Endothelial cell of umbilical vein (primary cell): ENCODE results near the gene KIF25.

Experiments used
- CTCF ChIP-seq, 2 donors: IDR thresholded peaks; 1 replicate in 1 of 2; 2 replicates in 1 of 2; pipeline ENCODE4 v1.5.1; 2011; ENCODE audit warnings: low read length in 2 of 2, mild to moderate bottlenecking in 2 of 2, moderate library complexity in 2 of 2, control low read depth in 1 of 2, inconsistent platforms in 1 of 2, low read depth in 1 of 2; ENCODE audit not compliant: insufficient read depth in 1 of 2; ENCODE audit errors: extremely low read depth in 1 of 2
- EZH2 ChIP-seq: IDR thresholded peaks from 2 replicates; pipeline ENCODE4 v1.6.1; 2012; ENCODE audit warnings: borderline replicate concordance, low read depth, mild to moderate bottlenecking, moderate library complexity, low read length, inconsistent platforms; ENCODE audit not compliant: severe bottlenecking
- TF ChIP-seq, protein P1 (sequence below): IDR thresholded peaks from 2 replicates; pipeline ENCODE4 v1.6.1; 2011; ENCODE audit not compliant: insufficient read depth, insufficient read length

- TF ChIP-seq CTCF (IDR thresholded peaks at IDR 0.05; ENCODE audit: extremely low read depth in 1 of 2, insufficient read depth in 1 of 2, low read depth in 1 of 2, low read length in 2 of 2) (no peak), EZH2 (no peak)
- TF ChIP-seq, protein P1, sequence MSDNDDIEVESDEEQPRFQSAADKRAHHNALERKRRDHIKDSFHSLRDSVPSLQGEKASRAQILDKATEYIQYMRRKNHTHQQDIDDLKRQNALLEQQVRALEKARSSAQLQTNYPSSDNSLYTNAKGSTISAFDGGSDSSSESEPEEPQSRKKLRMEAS: no peak
Observed at GRCh38 chr6:168081858-168082546, 84.5 kb downstream of the KIF25 start.
